Mesodermal cell (in vitro differentiated cells): ENCODE results near the gene UCK1. TPM values are rescaled to one million over a fixed set of nuclear protein-coding genes. Genes with fewer than 3 reads are reported as not detected.

ENCODE experiments used
- H3K27ac ChIP-seq: 2 replicates; pipeline ENCODE4 v1.7.0; 2013; ENCODE audit warnings: mild to moderate bottlenecking, low read depth, low read length, moderate library complexity; ENCODE audit not compliant: severe bottlenecking
- H3K36me3 ChIP-seq: 2 replicates; pipeline ENCODE4 v1.7.1; 2013; ENCODE audit warnings: mild to moderate bottlenecking, low read length, moderate library complexity; ENCODE audit not compliant: control insufficient read depth, insufficient read depth
- H3K4me1 ChIP-seq: one replicate; pipeline ENCODE4 v1.7.1; 2013; ENCODE audit warnings: mild to moderate bottlenecking, low read length; ENCODE audit not compliant: insufficient read depth, control insufficient read depth, poor library complexity, severe bottlenecking
- H3K4me3 ChIP-seq: 2 replicates; pipeline ENCODE4 v1.7.0; 2013; ENCODE audit warnings: low read length, control low read depth, mild to moderate bottlenecking; ENCODE audit not compliant: insufficient read depth, poor library complexity, severe bottlenecking; ENCODE audit errors: extremely low read depth
- H3K9me3 ChIP-seq: 2 replicates; pipeline ENCODE4 v1.7.1; 2013; ENCODE audit warnings: mild to moderate bottlenecking, low read length, moderate library complexity; ENCODE audit not compliant: control insufficient read depth
- WGBS, 2 experiments: methylation state at CpG; one replicate each; pipeline ENCODE4 v1.1.5; 2013; ENCODE audit warnings: missing lambda C conversion rate in 2 of 2; ENCODE audit not compliant: insufficient coverage in 2 of 2; 5-methylcytosine and 5-hydroxymethylcytosine counted together
- polyA plus RNA-seq, 2 experiments: library from polyadenylated mRNA; stranded (reverse); fragments of 50-300 nt; gene quantifications; one replicate each; pipeline ENCODE4 v1.2.3, GENCODE V29; 2013

UCK1 gene
- polyA plus RNA-seq (2013, experiment 1 of 2), result 17.8 TPM
- 14.5 TPM for polyA plus RNA-seq (2013, experiment 2 of 2)

DNA sequence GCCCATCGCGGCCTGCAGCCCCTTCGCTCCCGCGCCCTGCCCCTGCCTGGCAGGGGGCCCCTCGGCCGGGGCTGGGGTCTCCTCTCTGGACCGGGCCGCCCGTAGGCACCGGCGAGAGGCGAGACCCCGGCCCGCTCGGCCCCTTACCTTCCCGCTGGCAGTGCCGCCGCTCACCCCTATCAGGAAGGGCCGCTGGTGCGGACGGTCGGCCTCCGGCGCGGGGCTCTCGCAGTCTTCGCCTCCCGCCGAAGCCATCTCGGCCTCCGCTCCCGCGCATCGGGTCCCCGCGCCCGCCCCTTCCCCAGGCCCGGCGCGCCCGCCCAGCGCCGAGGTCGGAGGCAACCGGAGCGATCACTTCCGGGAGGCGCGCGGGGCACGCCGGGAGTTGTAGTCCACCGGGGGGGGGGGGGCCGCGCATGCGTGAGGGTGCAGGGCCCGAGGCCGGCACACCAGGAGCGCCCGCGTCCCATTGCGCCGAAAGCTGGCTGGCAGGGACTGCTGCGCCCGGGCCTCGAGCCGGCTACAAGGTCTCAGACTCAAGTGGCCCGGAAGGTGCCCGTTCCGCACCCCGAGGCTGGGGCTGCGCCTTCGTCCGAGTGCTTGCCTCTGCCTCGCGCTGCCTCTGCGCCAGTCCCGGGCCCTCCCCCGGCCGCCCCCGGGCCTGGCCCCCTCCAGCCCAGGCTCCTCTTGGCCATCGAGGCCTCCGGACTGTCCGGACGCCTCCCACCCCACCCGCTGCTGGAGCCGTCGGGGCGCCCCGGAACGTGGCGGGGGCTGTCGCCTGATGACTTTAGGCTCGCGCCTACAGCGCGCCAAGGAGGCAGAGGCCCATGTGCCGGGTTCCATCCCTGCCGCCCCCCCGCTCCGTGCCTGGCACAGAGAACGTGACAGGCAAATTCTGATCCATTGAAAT is at the start of gene UCK1:
Gene UCK1 (minus strand): TSS at position 344 of the 913 bp plus-strand sequence. CDS start 89 bp downstream, at position 255.
- Histone ChIP-seq H3K36me3 (peaks cover 41% of the 10 kb centered on the region), H3K27ac (no peak within 1 kb of the TSS), H3K9me3 (no peaks in the 10 kb centered on the region), H3K4me3 (peak within 1 kb of the TSS; percentile 77), H3K4me1 (peaks cover 5% of the 10 kb centered on the region)
- 22 to 25% methylated on average over 73 to 101 of the region's 103 CpGs for WGBS, 2 experiments

DNA sequence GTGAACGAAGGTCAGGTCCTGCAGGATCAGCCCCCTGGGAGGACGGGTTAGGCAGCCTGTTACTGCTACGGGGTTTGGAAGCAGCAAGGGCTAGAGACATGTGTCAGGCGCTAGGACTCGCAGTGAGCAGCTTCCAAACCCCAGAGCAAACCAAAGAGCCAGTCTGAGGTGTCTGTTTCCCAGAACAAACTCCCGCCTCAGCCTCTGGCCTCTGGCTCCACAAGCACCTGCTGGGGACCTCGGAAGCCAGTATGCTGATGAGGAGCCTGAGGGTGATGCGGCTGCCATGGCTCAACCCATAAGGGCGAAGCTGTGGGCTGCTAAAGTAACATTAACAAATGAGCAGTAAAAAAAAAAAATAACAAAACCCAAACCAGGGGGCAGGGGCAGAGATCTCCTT is 49.3 kb upstream of the UCK1 start:
- Histone ChIP-seq H3K27ac (no peak overlapping the region), H3K36me3 (peaks cover 85% of the 10 kb centered on the region), H3K4me3 (no peak overlapping the region), H3K9me3 (no peaks in the 10 kb centered on the region), H3K4me1 (no peaks in the 10 kb centered on the region)
- 89 to 96% methylated on average over 5 to 7 of the region's 9 CpGs for WGBS, 2 experiments

DNA sequence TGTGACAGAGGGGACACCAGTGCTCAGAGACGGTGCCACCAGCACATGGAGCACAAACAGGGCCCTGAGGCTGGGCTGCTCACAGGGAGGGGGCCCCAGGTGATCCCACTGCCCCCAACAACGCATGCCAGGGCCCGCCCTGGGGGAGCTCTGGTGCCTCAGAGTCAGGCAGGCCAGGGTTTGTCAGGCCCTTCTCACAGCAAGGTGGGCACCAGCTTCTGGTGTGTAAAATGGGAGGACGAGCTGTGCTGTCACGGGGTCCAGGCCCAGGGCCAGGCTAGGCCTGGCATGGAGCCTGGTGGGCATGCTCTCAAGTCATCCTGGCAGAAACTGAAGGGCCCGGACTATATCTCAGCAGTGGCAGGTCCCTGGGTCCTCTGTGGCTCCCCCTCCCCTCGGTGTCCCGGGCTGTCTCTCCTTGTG is 48.7 kb upstream of the UCK1 start:
- no peak overlapping the region for H3K27ac ChIP-seq
- no peak overlapping the region for H3K4me3 ChIP-seq
- H3K4me1 ChIP-seq, result no peaks in the 10 kb centered on the region
- no peaks in the 10 kb centered on the region for H3K9me3 ChIP-seq
- WGBS, 2 experiments, result 92 to 97% methylated on average over 8 of the region's 8 CpGs
- peaks cover 85% of the 10 kb centered on the region for H3K36me3 ChIP-seq

DNA sequence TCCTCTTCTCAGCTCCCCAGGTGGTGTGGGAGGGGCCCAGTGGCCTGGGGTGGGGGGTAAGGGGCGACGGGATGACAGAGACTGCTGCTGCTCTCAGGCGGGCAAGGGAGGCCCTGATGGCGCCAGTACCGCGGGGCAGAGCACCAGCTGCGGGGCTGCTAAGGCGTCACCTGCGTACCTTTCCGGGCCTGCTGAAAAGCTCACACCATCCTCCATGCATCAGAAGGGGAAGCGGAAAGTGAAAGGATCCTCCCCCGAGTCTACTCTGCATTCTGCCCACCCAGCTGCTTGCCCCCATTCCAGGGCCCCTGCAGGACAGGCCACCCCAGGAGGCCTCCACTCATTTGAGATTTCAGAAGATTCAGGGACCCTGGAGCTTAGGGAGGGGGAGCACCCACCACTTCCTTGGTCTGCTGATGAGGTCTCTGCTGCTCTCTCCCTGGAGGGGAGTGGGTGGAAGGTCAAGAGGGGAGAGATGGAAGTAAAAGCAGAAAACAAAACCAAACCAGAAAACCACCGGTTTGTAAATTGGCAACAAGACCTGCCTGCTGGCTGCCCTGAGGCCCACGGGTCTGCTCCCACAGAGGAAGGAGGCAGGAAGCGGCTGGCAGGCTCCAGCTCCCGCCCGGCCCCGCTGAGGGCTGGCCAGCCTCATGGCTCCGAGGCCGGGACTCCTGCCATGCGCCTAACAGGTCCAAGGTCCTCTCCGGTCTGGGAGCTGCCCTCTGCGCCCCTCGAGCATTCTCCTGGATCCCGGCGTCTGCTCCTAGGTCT is 47.9 kb upstream of the UCK1 start:
- no peak overlapping the region for H3K27ac ChIP-seq
- WGBS, 2 experiments, result 93% methylated on average over 25 to 26 of the region's 26 CpGs
- no peaks in the 10 kb centered on the region for H3K4me1 ChIP-seq
- no peak overlapping the region for H3K4me3 ChIP-seq
- peaks cover 77% of the 10 kb centered on the region for H3K36me3 ChIP-seq
- no peaks in the 10 kb centered on the region for H3K9me3 ChIP-seq

DNA sequence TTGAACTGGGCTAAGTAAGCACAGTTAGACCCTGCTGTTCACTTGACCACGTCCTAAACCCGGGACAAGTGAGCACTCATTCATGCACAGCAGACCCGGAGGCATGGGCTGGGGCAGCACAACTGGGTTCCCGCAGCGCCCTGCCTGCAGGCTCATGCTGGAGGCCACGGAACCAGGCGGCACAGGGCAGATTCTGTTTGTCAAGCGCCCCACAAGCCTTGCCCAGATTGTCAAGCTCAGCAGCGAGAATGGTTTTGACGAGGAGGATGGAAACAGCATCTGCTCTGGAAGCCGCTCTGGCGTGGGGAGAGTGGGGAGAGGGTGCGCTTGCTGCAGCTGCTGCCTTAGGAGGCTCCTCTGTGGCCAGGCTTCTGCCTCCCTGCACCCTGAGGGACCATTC is 47.0 kb upstream of the UCK1 start:
- Histone ChIP-seq H3K9me3 (no peaks in the 10 kb centered on the region), H3K36me3 (peaks cover 70% of the 10 kb centered on the region), H3K4me3 (no peak overlapping the region), H3K4me1 (no peaks in the 10 kb centered on the region), H3K27ac (no peak overlapping the region)
- 91 to 93% methylated on average over 11 to 13 of the region's 13 CpGs for WGBS, 2 experiments

DNA sequence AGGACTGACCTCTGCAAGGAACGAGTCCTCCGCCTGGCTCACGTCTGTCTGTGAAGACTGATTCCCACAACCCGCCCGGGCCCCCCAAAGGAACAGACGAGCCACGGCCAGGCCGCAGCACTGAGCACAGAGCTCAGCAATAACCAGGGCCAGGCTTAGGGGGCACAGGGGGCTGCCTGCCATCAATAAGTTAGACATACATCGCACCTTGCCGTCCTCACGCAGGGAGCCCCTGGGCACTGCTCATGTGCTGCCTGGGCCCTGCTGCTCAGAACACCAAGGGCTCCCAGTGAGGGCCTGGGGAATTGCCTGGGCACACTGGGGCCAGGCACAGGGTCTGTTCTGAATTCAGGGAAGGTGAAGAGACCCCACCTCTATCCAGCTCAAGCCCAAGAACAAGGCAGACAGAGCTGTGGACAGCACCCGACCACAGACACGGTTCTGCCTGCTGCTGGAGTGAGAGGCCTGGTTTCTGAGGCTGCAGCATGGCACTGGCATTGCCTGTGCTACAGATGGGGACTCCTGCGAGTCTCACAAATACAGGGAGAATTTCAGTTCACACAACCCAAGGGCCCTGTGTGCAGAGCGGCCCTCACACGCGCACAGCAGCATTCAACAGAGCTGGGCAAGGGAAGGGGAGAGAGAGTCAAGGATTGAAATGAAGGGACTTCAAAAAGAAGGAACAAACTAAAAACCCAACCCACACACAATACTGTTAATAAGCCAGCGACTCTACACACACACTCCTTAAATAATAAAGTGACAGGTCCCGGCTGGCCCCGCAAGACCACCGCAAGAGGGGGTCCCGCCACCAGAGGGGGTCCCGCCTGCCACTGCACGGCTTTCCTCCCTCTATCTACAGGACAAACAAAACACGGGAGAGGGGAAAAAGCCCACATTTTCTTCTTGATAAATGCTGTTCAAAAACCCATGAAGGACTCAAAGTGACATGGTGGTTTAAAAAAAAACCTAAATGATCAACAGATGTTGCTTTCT is 46.2 kb upstream of the UCK1 start:
- no peak overlapping the region for H3K27ac ChIP-seq
- no peak overlapping the region for H3K4me3 ChIP-seq
- H3K9me3 ChIP-seq, result no peaks in the 10 kb centered on the region
- no peaks in the 10 kb centered on the region for H3K4me1 ChIP-seq
- H3K36me3 ChIP-seq, result peaks cover 67% of the 10 kb centered on the region
- 95 to 98% methylated on average over 12 to 19 of the region's 25 CpGs for WGBS, 2 experiments

DNA sequence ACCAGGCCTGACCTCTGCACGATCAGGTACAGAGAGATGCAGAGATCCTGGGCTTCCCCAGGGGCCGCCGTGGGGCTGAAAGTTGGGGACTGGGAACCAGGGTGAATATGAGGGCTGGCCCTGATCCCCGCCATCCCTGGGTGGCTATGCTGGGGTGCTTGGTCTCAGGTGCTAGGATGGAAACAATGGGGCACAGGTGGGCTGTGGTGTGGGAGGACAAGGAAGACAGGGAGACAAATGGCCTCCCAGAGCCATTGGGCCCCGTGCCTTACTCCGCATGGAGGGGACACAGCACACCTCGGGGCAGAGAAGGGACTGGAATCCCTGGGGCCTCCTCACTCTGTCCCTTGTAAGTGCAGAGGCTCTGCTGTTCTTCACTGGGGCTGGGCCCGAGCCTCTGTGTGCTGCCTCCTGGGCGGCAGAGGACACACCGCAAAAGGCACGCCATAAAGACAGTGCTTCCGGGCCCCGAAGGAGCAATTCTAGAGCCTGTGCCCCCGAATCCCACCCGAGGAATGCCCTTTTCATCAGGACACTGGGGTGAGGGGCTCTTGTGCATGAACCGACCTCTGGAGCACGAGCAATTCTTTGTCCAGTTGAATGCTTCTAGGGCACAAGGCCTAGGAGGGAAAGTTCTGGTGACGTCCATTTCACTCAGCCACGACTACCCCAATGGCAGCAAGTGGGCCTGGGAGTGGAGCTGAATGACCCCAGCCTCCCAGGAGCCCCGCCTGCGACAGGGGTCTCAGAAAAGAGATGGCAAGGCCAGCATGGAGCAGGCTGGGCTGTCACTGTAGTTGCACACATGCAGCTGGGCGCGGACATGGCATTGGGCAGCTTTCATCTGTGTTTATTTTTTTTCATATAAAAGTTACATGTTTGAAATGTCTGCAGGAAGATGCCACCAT is 45.1 kb upstream of the UCK1 start:
- Histone ChIP-seq H3K36me3 (peaks cover 69% of the 10 kb centered on the region), H3K4me3 (no peak overlapping the region), H3K4me1 (no peaks in the 10 kb centered on the region), H3K27ac (no peak overlapping the region), H3K9me3 (no peaks in the 10 kb centered on the region)
- WGBS, 2 experiments, result 91 to 96% methylated on average over 18 to 19 of the region's 23 CpGs

DNA sequence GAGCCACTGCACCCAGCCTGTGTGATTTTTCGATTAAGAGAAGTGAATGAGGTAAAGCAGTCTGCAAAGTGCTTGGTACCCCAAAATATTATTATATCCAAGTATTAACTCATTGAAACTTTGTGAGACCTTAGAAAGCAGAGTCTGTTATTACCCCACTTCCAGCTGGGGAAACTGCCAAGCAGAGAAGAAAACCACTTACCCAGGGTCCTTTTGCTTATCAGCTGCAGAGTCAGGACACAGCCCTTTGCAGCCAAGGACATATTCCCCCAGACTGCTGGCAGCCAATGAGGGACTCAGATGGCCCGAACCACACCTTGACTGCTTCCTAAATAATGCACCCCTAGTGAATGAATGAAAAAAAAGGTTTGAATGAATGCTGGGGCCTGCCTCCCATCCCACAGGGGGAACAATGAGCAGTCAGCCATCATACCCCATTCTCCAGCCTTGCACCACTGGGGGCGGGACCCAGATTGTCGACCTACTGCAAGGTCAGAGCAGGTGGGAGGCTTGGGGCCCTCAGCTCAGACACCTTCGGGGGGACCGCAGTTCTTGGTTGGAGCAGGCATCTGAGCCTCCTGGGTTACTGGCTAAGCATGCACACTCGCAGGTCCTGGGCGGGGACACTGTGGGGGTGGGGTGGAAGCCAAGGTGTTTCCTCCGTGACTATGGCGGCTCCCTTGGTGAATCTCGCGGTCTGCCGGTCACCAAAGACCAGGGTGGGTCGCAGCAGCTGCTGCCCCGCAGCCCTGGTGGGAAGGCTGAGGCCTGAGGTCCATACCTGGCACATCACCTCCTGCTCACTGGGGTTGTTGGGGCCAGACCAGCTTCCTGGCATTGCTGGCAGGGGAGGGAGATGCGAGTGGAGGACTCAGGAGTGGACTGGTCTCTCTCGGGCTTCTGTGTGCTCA is 43.9 kb upstream of the UCK1 start:
- Histone ChIP-seq H3K4me3 (no peak overlapping the region), H3K9me3 (no peaks in the 10 kb centered on the region)
- 93 to 94% methylated on average over 8 to 15 of the region's 17 CpGs for WGBS, 2 experiments

DNA sequence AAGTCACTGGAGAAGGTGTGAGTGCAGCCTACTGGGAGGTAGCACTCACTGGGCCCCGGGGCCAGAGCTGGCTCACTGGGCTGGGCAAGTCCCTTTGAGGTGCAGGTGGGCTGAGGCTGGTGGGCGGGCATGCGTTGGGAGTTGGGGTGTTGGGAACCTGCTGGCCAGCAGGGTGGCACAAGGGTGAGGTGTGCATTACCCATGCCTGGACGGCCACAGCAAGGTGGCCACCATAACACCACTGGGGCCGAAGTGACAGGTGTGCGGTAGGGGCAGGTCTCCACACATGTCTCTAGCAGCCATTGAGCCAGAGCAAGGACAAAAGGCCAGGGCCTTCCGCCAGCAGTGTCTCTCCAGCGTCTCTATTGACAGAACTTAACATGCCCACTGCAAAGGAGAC is 36.8 kb upstream of the UCK1 start:
- H3K4me3 ChIP-seq, result no peak overlapping the region
- peaks cover 17% of the 10 kb centered on the region for H3K36me3 ChIP-seq
- no peaks in the 10 kb centered on the region for H3K4me1 ChIP-seq
- H3K27ac ChIP-seq, result no peak overlapping the region
- WGBS, 2 experiments, result 93 to 99% methylated on average over 8 of the region's 8 CpGs
- no peaks in the 10 kb centered on the region for H3K9me3 ChIP-seq

More for the DNA sequence above, 43.9 kb upstream of the UCK1 start:
- H3K27ac ChIP-seq, result no peak overlapping the region
- H3K4me1 ChIP-seq, result no peaks in the 10 kb centered on the region
- H3K36me3 ChIP-seq, result peaks cover 60% of the 10 kb centered on the region
